PFSK-1 (cell line): ENCODE measurements around the gene BARHL2.

ENCODE experiments used
- POLR2AphosphoS5 ChIP-seq: IDR thresholded peaks from 2 replicates; pipeline ENCODE4 v1.6.1; 2012; ENCODE audit warnings: low read depth, mild to moderate bottlenecking, control low read depth, low read length, moderate library complexity
- TAF1 ChIP-seq: IDR thresholded peaks from 2 replicates; pipeline ENCODE4 v1.6.1; 2012; ENCODE audit warnings: low read length, control low read depth, borderline replicate concordance; ENCODE audit not compliant: insufficient read depth
- TF ChIP-seq, protein P1 (sequence below), 2 experiments: IDR thresholded peaks; 2 replicates each; pipeline versions ENCODE4 v1.6.1 to v1.8.0; 2011 to 2012; ENCODE audit warnings: low read depth in 2 of 2, low read length in 2 of 2, control low read depth in 1 of 2, inconsistent platforms in 1 of 2, mild to moderate bottlenecking in 1 of 2, moderate library complexity in 1 of 2; ENCODE audit not compliant: insufficient read depth in 1 of 2

DNA sequence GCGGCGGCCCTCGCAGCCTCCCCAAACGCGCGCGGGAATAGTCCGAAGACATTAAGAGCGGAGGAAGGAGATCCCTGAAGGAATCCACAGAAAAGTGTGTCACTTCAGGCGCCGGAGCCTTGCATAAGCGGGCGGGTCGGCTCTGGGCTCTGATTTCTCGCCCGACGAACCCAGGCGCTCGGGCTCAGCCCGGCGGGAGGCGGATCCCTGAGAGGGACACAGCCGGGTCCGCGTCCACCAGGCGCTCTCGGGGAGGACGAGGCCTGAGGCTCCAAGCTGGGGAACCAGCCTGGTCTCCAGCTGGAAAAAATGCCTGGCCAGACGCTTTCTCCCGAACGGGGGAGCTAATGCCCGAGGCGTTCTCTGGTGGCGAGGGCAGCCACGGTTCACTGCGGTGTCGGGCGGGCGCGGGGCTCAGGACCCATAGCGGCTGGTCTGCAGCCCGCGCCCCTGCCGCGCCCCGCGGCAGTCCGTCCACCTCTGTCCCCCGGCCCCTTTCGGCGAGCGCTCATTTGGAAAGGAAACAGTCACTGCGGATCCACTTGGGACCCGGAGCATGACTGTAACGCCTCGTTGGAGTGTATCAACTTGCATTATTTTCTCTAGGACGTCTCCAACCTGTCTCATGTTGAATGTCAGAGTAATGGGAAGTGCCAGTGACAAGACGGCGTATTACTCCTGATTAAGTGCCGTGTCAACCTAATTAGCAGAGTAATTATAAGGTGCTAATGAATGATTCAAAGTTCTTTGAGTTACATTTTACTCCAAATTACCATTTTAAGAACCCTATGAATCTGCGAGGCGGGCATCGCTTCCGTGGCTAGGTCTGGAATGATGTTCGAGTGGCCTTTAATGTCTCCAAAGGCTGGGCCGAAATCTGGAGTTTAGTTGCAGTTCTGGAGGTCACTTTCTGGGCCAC is 1.6 kb upstream of the BARHL2 start:
- TF ChIP-seq POLR2AphosphoS5 (no peak), TAF1 (no peak)
- TF ChIP-seq, protein P1, sequence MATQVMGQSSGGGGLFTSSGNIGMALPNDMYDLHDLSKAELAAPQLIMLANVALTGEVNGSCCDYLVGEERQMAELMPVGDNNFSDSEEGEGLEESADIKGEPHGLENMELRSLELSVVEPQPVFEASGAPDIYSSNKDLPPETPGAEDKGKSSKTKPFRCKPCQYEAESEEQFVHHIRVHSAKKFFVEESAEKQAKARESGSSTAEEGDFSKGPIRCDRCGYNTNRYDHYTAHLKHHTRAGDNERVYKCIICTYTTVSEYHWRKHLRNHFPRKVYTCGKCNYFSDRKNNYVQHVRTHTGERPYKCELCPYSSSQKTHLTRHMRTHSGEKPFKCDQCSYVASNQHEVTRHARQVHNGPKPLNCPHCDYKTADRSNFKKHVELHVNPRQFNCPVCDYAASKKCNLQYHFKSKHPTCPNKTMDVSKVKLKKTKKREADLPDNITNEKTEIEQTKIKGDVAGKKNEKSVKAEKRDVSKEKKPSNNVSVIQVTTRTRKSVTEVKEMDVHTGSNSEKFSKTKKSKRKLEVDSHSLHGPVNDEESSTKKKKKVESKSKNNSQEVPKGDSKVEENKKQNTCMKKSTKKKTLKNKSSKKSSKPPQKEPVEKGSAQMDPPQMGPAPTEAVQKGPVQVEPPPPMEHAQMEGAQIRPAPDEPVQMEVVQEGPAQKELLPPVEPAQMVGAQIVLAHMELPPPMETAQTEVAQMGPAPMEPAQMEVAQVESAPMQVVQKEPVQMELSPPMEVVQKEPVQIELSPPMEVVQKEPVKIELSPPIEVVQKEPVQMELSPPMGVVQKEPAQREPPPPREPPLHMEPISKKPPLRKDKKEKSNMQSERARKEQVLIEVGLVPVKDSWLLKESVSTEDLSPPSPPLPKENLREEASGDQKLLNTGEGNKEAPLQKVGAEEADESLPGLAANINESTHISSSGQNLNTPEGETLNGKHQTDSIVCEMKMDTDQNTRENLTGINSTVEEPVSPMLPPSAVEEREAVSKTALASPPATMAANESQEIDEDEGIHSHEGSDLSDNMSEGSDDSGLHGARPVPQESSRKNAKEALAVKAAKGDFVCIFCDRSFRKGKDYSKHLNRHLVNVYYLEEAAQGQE (IDR thresholded peaks at IDR 0.05; ENCODE audit: insufficient read depth in 1 of 2, low read depth in 2 of 2, low read length in 2 of 2) = no peak
